ENCODE data around the gene HIVEP3. TPM values are rescaled to one million over a fixed set of nuclear protein-coding genes. Genes with fewer than 3 reads are reported as not detected.
A peak's percentile ranks its signal among the peaks of the same experiment; 100 is the strongest.

Gene HIVEP3
- total and polyA plus RNA-seq, 2 donors (not counting 1 experiment from before 2014, with no cell fraction given) = 2.0 to 5.1 TPM

DNA sequence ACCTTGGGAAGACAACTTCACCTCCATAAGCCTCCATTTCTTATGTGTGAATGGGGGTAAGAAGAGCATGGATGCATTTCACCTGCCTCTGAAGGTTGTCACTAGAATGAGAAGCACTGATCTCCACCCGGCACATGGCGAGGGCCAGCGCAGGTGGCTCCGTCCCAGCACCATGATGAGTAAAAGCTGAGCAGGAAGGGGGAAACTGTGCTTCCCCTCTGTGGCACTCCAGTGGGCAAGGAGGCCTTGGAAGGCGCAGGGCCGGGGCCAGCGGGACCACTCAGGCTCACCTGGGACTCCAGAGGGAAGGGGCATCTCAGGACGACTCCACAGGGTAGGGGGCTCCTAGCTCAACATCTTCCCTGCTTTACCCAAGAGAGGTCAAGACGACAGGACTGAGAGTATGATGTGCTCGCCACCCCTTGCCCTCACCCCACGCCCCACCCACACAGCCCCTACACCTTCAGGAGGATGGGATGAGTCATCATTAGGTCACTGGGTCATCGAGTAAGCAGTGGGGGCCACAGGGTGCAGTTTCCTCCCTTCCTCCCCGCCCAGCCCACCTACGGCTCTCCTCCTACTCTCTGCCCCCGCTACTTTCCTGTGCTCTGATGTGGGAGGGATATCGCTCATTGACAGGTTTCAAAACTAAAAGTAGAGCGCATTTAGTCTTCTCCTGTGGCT lies 112.1 kb downstream of the HIVEP3 start:
- Histone ChIP-seq H4K20me1 (ENCODE audit: control insufficient read depth, insufficient read depth, low read length, poor library complexity, severe bottlenecking) (no peaks in the 10 kb centered on the region), H3K9me3 (ENCODE audit: control extremely low read depth in 1 of 3, control insufficient read depth in 2 of 3, insufficient read depth in 1 of 3, low read length in 2 of 3) (peaks cover 0 to 4% (median 0%) of the 10 kb centered on the region in 3 donors), H3K9ac (ENCODE audit: low read length) (no peak overlapping the region), H3K79me2 (ENCODE audit: control insufficient read depth, insufficient read depth, low read length) (no peaks in the 10 kb centered on the region), H2AFZ (ENCODE audit: insufficient read depth, low read depth, low read length, poor library complexity, severe bottlenecking) (peak overlapping the region; percentile 6), H3K27me3 (replicated peaks in 1 of 4; ENCODE audit: control extremely low read depth in 1 of 4, control insufficient read depth in 3 of 4, insufficient read depth in 4 of 4, low read length in 3 of 4) (no peaks in the 10 kb centered on the region), H3K4me3 (ENCODE audit: control extremely low read depth in 1 of 5, extremely low read depth in 1 of 5, insufficient read depth in 1 of 5, low read depth in 2 of 5, low read length in 4 of 5) (no peak overlapping the region), H3K36me3 (replicated peaks in 1 of 2; ENCODE audit: control extremely low read depth in 1 of 2, control insufficient read depth in 1 of 2, extremely low read depth in 1 of 2, insufficient read depth in 2 of 2, low read length in 1 of 2) (no peaks in the 10 kb centered on the region), H3K27ac (ENCODE audit: low read length in 2 of 2) (no peak overlapping the region), H3K4me2 (replicated peaks; ENCODE audit: low read depth, low read length, poor library complexity, severe bottlenecking) (peak overlapping the region; percentile 34), H3K4me1 (ENCODE audit: control insufficient read depth in 2 of 2, insufficient read depth in 2 of 2, low read length in 2 of 2) (peaks cover 65 to 78% of the 10 kb centered on the region in 2 donors)
- TF ChIP-seq CTCF (IDR thresholded peaks at IDR 0.05) = no peak
- TF ChIP-seq EZH2 (IDR thresholded peaks at IDR 0.05; ENCODE audit: borderline replicate concordance, insufficient read depth, low read depth, low read length, poor library complexity, severe bottlenecking) = no peak
- ATAC-seq (ENCODE audit: low read depth) = no peak
- CTCF ChIA-PET = no interaction called here
- intact Hi-C loops (cut with micrococcal nuclease) = no loop called here
- POLR2A ChIA-PET = no interaction called here
- no peaks in the 10 kb centered on the region for H3K27me3 Mint-ChIP-seq
- no peak for DNase-seq
- H3K4me1 Mint-ChIP-seq = peaks cover 77% of the 10 kb centered on the region
- peak overlapping the region; percentile 49 for H3K4me3 Mint-ChIP-seq
- 63% methylated on average over 9 of the region's 17 CpGs for WGBS (ENCODE audit: insufficient coverage)
- H3K9me3 Mint-ChIP-seq (ENCODE audit: insufficient read depth) = no peaks in the 10 kb centered on the region
- peak overlapping the region; percentile 16 for H3K27ac Mint-ChIP-seq

- ATAC-seq (ENCODE audit: low read depth) (no peak), DNase-seq (no peak)
- H3K36me3 ChIP-seq (replicated peaks in 1 of 2; ENCODE audit: control extremely low read depth in 1 of 2, control insufficient read depth in 1 of 2, extremely low read depth in 1 of 2, insufficient read depth in 2 of 2, low read length in 1 of 2) = no peaks in the 10 kb centered on the region
- H3K4me1 ChIP-seq (ENCODE audit: control insufficient read depth in 2 of 2, insufficient read depth in 2 of 2, low read length in 2 of 2) = peaks cover 66 to 78% of the 10 kb centered on the region in 2 donors
- Mint-ChIP-seq H3K4me3 (peak overlapping the region; percentile 49), H3K4me1 (peaks cover 75% of the 10 kb centered on the region), H3K9me3 (ENCODE audit: insufficient read depth) (no peaks in the 10 kb centered on the region), H3K27me3 (no peaks in the 10 kb centered on the region), H3K27ac (peak overlapping the region; percentile 16)
- 73% methylated on average over 3 of the region's 8 CpGs for WGBS (ENCODE audit: insufficient coverage)
- peaks cover 0 to 4% (median 0%) of the 10 kb centered on the region in 3 donors for H3K9me3 ChIP-seq (ENCODE audit: control extremely low read depth in 1 of 3, control insufficient read depth in 2 of 3, insufficient read depth in 1 of 3, low read length in 2 of 3)
- TF ChIP-seq CTCF (IDR thresholded peaks at IDR 0.05) (no peak), EZH2 (IDR thresholded peaks at IDR 0.05; ENCODE audit: borderline replicate concordance, insufficient read depth, low read depth, low read length, poor library complexity, severe bottlenecking) (no peak)
- peak overlapping the region; percentile 34 for H3K4me2 ChIP-seq (replicated peaks; ENCODE audit: low read depth, low read length, poor library complexity, severe bottlenecking)
- no peaks in the 10 kb centered on the region for H3K27me3 ChIP-seq (replicated peaks in 1 of 4; ENCODE audit: control extremely low read depth in 1 of 4, control insufficient read depth in 3 of 4, insufficient read depth in 4 of 4, low read length in 3 of 4)
- H3K27ac ChIP-seq (ENCODE audit: low read length in 2 of 2) = no peak overlapping the region
- intact Hi-C loops (cut with micrococcal nuclease) = no loop called here
- POLR2A ChIA-PET = no interaction called here
- H4K20me1 ChIP-seq (ENCODE audit: control insufficient read depth, insufficient read depth, low read length, poor library complexity, severe bottlenecking) = no peaks in the 10 kb centered on the region
- no peak overlapping the region for H3K4me3 ChIP-seq (ENCODE audit: control extremely low read depth in 1 of 5, extremely low read depth in 1 of 5, insufficient read depth in 1 of 5, low read depth in 2 of 5, low read length in 4 of 5)
- H3K79me2 ChIP-seq (ENCODE audit: control insufficient read depth, insufficient read depth, low read length) = no peaks in the 10 kb centered on the region
- CTCF ChIA-PET = interaction anchor here (0.7 to 1.9 kb wide), 2 partner anchors 8 to 38 kb away, joined by 3 to 4 read pairs; no protein-coding TSS in a partner anchor
- H3K9ac ChIP-seq (ENCODE audit: low read length) = no peak overlapping the region
- peak overlapping the region; percentile 6 for H2AFZ ChIP-seq (ENCODE audit: insufficient read depth, low read depth, low read length, poor library complexity, severe bottlenecking)
Observed at GRCh38 chr1:41805771-41806471, 112.8 kb downstream of the HIVEP3 start.
